MM.1S (cell line): ENCODE measurements around the gene ARHGEF1.

Experiments
- CTCF ChIP-seq: fragments of 300-600 bp; sonication (generic); IDR thresholded peaks from 2 replicates; pipeline ENCODE4 v1.5.1; 2016; ENCODE audit warnings: antibody characterized with exemption, low read length, mixed read lengths
- EZH2 ChIP-seq: fragments of 300-600 bp; sonication (generic); optimal IDR thresholded peaks from 2 replicates; pipeline ENCODE3; 2017; ENCODE audit warnings: low read depth, mild to moderate bottlenecking, antibody characterized with exemption, low read length, mixed read lengths

GRCh38 chr19:41907994-41908615 is 25.1 kb downstream of the ARHGEF1 start:
- no peak for TF ChIP-seq CTCF
- TF ChIP-seq EZH2, result no peak
